ENCODE measurements around the gene C9orf78. TPM values are rescaled to one million over a fixed set of nuclear protein-coding genes. Genes with fewer than 3 reads are reported as not detected.

Gene C9orf78
- total and polyA plus RNA-seq, 2 experiments from 2014 or later, result 34.4 to 84.6 TPM

GRCh38 chr9:129809346-129809745 is 25.7 kb downstream of the C9orf78 start:
- H3K79me2 ChIP-seq (replicated peaks; ENCODE audit: insufficient read depth), result peaks cover 18% of the 10 kb centered on the region
- no peak overlapping the region for H2AFZ ChIP-seq
- no peak overlapping the region for H3K4me3 Mint-ChIP-seq
- H3K4me1 Mint-ChIP-seq, result peaks cover under 1% of the 10 kb centered on the region; the same call in 1 of the 3 replicates
- H3K27me3 ChIP-seq (ENCODE audit: insufficient read depth), result no peaks in the 10 kb centered on the region
- ATAC-seq (no peak), DNase-seq (ENCODE audit: low spot score) (no peak)
- H3K4me2 ChIP-seq, result no peak overlapping the region
- no peaks in the 10 kb centered on the region; the same call in 1 of the 2 replicates for H3K36me3 ChIP-seq (ENCODE audit: insufficient read depth)
- TF ChIP-seq CREB1 (CRISPR knock-in tag; IDR thresholded peaks at IDR 0.05; ENCODE audit: low read depth), result no peak
- TF ChIP-seq NANOG (IDR thresholded peaks at IDR 0.05; ENCODE audit: borderline replicate concordance), result no peak
- no peak for TF ChIP-seq EZH2phosphoT487 (IDR thresholded peaks at IDR 0.05; ENCODE audit: unreplicated experiment)
- TF ChIP-seq ETS1 (IDR thresholded peaks at IDR 0.05), result no peak
- no peak for TF ChIP-seq REST (IDR thresholded peaks at IDR 0.05; ENCODE audit: unreplicated experiment)
- H3K9me2 ChIP-seq (ENCODE audit: insufficient read depth), result no peaks in the 10 kb centered on the region
- no peaks in the 10 kb centered on the region; the same call in 1 of the 2 replicates for H3K4me1 ChIP-seq (ENCODE audit: insufficient read depth)
- H4K20me1 ChIP-seq (replicated peaks; ENCODE audit: insufficient read depth), result peaks cover 20% of the 10 kb centered on the region
- H3K9me3 Mint-ChIP-seq, result no peaks in the 10 kb centered on the region
- H3K27ac ChIP-seq (ENCODE audit: low read depth), result no peak overlapping the region
- peaks cover 18% of the 10 kb centered on the region; the same call in 1 of the 2 replicates for H3F3A ChIP-seq (replicated peaks; ENCODE audit: low read depth)
- no peak overlapping the region for H3K27ac Mint-ChIP-seq
- peaks cover 62% of the 10 kb centered on the region for H3K36me3 Mint-ChIP-seq (ENCODE audit: low read depth)
- peaks cover 6% of the 10 kb centered on the region for H3K27me3 Mint-ChIP-seq (ENCODE audit: insufficient read depth, low read depth, poor library complexity)
- no peak overlapping the region for H3K4me3 ChIP-seq

- no peak for ATAC-seq
- H3K4me3 Mint-ChIP-seq, result no peak overlapping the region
- no peak overlapping the region for H3K27ac Mint-ChIP-seq
Measured at GRCh38 chr9:129806061-129806460, 29.0 kb downstream of the C9orf78 start.

More at GRCh38 chr9:129806061-129806460, 29.0 kb downstream of the C9orf78 start:
- no peaks in the 10 kb centered on the region for H3K27me3 ChIP-seq (ENCODE audit: insufficient read depth)
- H4K20me1 ChIP-seq (replicated peaks; ENCODE audit: insufficient read depth), result peaks cover 15% of the 10 kb centered on the region
- Mint-ChIP-seq H3K9me3 (no peaks in the 10 kb centered on the region; the same call in 2 of the 3 replicates), H3K27me3 (ENCODE audit: insufficient read depth, low read depth, poor library complexity) (peaks cover 10% of the 10 kb centered on the region), H3K36me3 (ENCODE audit: low read depth) (peaks cover 48% of the 10 kb centered on the region), H3K4me1 (peaks cover 6% of the 10 kb centered on the region; the same call in 2 of the 3 replicates)
- no peaks in the 10 kb centered on the region; the same call in 1 of the 2 replicates for H3K4me1 ChIP-seq (ENCODE audit: insufficient read depth)
- no peak overlapping the region for H3K4me2 ChIP-seq
- peaks cover 19% of the 10 kb centered on the region; the same call in 1 of the 2 replicates for H3K79me2 ChIP-seq (replicated peaks; ENCODE audit: insufficient read depth)
- no peaks in the 10 kb centered on the region for H3K9me2 ChIP-seq (ENCODE audit: insufficient read depth)
- 0 out of 2 replicates have a peak, but pooled peaks cover 7% of the 10 kb centered on the region for H3F3A ChIP-seq (replicated peaks; ENCODE audit: low read depth)
- DNase-seq (ENCODE audit: low spot score), result no peak
- TF ChIP-seq ETS1 (IDR thresholded peaks at IDR 0.05), result no peak
- no peak overlapping the region for H2AFZ ChIP-seq
- H3K36me3 ChIP-seq (ENCODE audit: insufficient read depth), result no peaks in the 10 kb centered on the region
- no peak overlapping the region for H3K27ac ChIP-seq (ENCODE audit: low read depth)
- H3K4me3 ChIP-seq, result no peak overlapping the region
